Measurements from ENCODE around the gene GP2.

- TF ChIP-seq POLR2AphosphoS5 (IDR thresholded peaks at IDR 0.05; ENCODE audit: borderline replicate concordance, low read depth, low read length): no peak
- no peak for TF ChIP-seq EZH2 (IDR thresholded peaks at IDR 0.05)
These were observed 15.8 kb downstream of the GP2 start for GRCh38 chr16:20311548-20311947.
